Measurements from ENCODE around the gene ZNF835. TPM values are rescaled to one million over a fixed set of nuclear protein-coding genes. Genes with fewer than 3 reads are reported as not detected.

The ZNF835 gene
- total and polyA plus RNA-seq, 2 experiments from 2014 or later = 0.32 to 1.7 TPM

DNA sequence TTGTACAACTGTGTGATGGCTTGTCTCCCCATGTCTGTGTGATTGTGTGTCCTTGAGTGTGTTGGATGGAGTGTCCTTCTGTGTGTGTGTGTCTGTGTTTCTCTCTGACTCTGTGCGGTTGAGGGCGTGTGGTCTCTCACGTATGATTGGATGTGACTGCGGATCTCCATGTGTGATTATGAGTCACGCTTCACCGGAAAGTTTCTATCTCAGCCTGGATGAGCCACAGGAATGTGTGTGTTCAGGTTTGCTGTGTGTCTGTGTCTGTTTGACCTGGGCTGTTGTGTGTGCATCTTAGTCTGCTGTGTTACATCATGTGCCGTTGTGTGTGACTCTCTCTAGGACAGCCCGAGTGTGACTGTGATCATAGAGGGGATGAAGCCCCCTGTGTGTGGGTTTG lies 15.5 kb upstream of the ZNF835 start (continued):
- no peak for TF ChIP-seq STAT1 (IDR thresholded peaks at IDR 0.05; ENCODE audit: unreplicated experiment)
- TF ChIP-seq ZNF331 (CRISPR knock-in tag; IDR thresholded peaks at IDR 0.05; ENCODE audit: low read depth) = no peak
- TF ChIP-seq JUNB (IDR thresholded peaks at IDR 0.05; ENCODE audit: unreplicated experiment) = no peak
- TF ChIP-seq, protein P1, sequence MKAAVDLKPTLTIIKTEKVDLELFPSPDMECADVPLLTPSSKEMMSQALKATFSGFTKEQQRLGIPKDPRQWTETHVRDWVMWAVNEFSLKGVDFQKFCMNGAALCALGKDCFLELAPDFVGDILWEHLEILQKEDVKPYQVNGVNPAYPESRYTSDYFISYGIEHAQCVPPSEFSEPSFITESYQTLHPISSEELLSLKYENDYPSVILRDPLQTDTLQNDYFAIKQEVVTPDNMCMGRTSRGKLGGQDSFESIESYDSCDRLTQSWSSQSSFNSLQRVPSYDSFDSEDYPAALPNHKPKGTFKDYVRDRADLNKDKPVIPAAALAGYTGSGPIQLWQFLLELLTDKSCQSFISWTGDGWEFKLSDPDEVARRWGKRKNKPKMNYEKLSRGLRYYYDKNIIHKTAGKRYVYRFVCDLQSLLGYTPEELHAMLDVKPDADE (IDR thresholded peaks at IDR 0.05) = no peak
- no peak for TF ChIP-seq ZNF114 (CRISPR knock-in tag; IDR thresholded peaks at IDR 0.05)
- no peak for TF ChIP-seq EZH2phosphoT487 (IDR thresholded peaks at IDR 0.05; ENCODE audit: unreplicated experiment)

DNA sequence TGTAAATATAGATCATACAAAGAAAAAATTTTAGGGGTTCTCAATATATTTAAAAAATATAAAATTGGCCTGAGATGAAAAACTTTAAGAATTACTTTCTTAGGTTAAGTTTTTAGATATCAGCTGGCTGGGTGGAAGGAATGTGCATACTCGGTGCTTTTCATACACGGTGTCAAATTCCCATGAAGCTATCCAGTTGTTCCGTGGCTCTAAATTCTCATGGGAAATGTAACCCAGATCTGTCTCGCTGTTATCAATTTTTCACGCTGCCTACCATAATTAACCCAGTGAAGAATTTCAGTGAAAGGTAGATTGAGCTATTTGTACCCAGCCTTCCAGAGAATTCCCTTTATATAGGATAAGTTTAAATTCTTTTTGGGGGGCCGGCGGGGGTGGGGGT lies 11.6 kb upstream of the ZNF835 start:
- H4K20me1 ChIP-seq (replicated peaks; ENCODE audit: insufficient read depth) = no peaks in the 10 kb centered on the region
- no peaks in the 10 kb centered on the region for H3K27me3 ChIP-seq (ENCODE audit: insufficient read depth)
- H3K27ac ChIP-seq (ENCODE audit: low read depth) = no peak overlapping the region
- DNase-seq (ENCODE audit: low spot score) (no peak), ATAC-seq (no peak)
- no peak overlapping the region for H3K4me3 ChIP-seq
- H2AFZ ChIP-seq = no peak overlapping the region
- Mint-ChIP-seq H3K4me3 (no peak overlapping the region), H3K36me3 (ENCODE audit: low read depth) (peaks cover 24% of the 10 kb centered on the region), H3K27ac (no peak overlapping the region), H3K4me1 (no peaks in the 10 kb centered on the region), H3K27me3 (ENCODE audit: insufficient read depth, low read depth, poor library complexity) (peaks cover 2% of the 10 kb centered on the region), H3K9me3 (peaks cover 94% of the 10 kb centered on the region)
- H3K4me1 ChIP-seq (ENCODE audit: insufficient read depth) = no peaks in the 10 kb centered on the region
- no peaks in the 10 kb centered on the region for H3F3A ChIP-seq (replicated peaks; ENCODE audit: low read depth)
- H3K4me2 ChIP-seq = no peak overlapping the region
- peaks cover 7% of the 10 kb centered on the region; the same call in 1 of the 2 replicates for H3K36me3 ChIP-seq (ENCODE audit: insufficient read depth)
- no peaks in the 10 kb centered on the region for H3K79me2 ChIP-seq (replicated peaks; ENCODE audit: insufficient read depth)
- TF ChIP-seq, protein P2, sequence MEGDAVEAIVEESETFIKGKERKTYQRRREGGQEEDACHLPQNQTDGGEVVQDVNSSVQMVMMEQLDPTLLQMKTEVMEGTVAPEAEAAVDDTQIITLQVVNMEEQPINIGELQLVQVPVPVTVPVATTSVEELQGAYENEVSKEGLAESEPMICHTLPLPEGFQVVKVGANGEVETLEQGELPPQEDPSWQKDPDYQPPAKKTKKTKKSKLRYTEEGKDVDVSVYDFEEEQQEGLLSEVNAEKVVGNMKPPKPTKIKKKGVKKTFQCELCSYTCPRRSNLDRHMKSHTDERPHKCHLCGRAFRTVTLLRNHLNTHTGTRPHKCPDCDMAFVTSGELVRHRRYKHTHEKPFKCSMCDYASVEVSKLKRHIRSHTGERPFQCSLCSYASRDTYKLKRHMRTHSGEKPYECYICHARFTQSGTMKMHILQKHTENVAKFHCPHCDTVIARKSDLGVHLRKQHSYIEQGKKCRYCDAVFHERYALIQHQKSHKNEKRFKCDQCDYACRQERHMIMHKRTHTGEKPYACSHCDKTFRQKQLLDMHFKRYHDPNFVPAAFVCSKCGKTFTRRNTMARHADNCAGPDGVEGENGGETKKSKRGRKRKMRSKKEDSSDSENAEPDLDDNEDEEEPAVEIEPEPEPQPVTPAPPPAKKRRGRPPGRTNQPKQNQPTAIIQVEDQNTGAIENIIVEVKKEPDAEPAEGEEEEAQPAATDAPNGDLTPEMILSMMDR (conservative IDR thresholded peaks at IDR 0.05; ENCODE audit: low read depth in 2 of 2) = no peak
- TF ChIP-seq NANOG (IDR thresholded peaks at IDR 0.05; ENCODE audit: borderline replicate concordance) = no peak
- TF ChIP-seq POLR2AphosphoS5 (IDR thresholded peaks at IDR 0.05; ENCODE audit: low read depth) = no peak
- no peak for TF ChIP-seq EZH2 (IDR thresholded peaks at IDR 0.05; ENCODE audit: low read depth, unreplicated experiment)
- no peak for TF ChIP-seq CREB1 (CRISPR knock-in tag; IDR thresholded peaks at IDR 0.05; ENCODE audit: low read depth)
- TF ChIP-seq, protein P3, sequence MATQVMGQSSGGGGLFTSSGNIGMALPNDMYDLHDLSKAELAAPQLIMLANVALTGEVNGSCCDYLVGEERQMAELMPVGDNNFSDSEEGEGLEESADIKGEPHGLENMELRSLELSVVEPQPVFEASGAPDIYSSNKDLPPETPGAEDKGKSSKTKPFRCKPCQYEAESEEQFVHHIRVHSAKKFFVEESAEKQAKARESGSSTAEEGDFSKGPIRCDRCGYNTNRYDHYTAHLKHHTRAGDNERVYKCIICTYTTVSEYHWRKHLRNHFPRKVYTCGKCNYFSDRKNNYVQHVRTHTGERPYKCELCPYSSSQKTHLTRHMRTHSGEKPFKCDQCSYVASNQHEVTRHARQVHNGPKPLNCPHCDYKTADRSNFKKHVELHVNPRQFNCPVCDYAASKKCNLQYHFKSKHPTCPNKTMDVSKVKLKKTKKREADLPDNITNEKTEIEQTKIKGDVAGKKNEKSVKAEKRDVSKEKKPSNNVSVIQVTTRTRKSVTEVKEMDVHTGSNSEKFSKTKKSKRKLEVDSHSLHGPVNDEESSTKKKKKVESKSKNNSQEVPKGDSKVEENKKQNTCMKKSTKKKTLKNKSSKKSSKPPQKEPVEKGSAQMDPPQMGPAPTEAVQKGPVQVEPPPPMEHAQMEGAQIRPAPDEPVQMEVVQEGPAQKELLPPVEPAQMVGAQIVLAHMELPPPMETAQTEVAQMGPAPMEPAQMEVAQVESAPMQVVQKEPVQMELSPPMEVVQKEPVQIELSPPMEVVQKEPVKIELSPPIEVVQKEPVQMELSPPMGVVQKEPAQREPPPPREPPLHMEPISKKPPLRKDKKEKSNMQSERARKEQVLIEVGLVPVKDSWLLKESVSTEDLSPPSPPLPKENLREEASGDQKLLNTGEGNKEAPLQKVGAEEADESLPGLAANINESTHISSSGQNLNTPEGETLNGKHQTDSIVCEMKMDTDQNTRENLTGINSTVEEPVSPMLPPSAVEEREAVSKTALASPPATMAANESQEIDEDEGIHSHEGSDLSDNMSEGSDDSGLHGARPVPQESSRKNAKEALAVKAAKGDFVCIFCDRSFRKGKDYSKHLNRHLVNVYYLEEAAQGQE (IDR thresholded peaks at IDR 0.05; ENCODE audit: unreplicated experiment) = no peak
- TF ChIP-seq JUNB (IDR thresholded peaks at IDR 0.05; ENCODE audit: unreplicated experiment) = no peak
- no peak for TF ChIP-seq ZNF114 (CRISPR knock-in tag; IDR thresholded peaks at IDR 0.05)
- H3K9me2 ChIP-seq (ENCODE audit: insufficient read depth) = no peaks in the 10 kb centered on the region
